GM23338 (cell line): ENCODE results near the gene FOXP1. TPM values are rescaled to one million over a fixed set of nuclear protein-coding genes. Genes with fewer than 3 reads are reported as not detected.

Experiments used
- ATAC-seq: fragments of 200-7000 bp; cut with Tn5 transposase; 3 replicates; pipeline ENCODE4 v1.9.1; 2020
- DNase-seq: peaks from one replicate; pipeline ENCODE4 v3.0.0-alpha.2; 2015; ENCODE audit warnings: low spot score
- H2AFZ ChIP-seq: fragments of 200-600 bp; sonication (generic); 2 replicates; pipeline ENCODE4 v1.8.0; 2016; ENCODE audit warnings: antibody characterized with exemption, mild to moderate bottlenecking, moderate library complexity
- H3F3A ChIP-seq: fragments of 200-600 bp; sonication (generic); replicated peaks from 2 replicates; pipeline ENCODE4 v1.8.0; 2017; ENCODE audit warnings: antibody characterized with exemption, mixed run types, low read depth
- H3K27ac ChIP-seq: fragments of 200-600 bp; sonication (generic); 2 replicates; pipeline ENCODE4 v1.6.1; 2016; ENCODE audit warnings: low read depth
- H3K27me3 ChIP-seq: fragments of 200-600 bp; sonication (generic); 2 replicates; pipeline ENCODE4 v1.8.0; 2016; ENCODE audit warnings: mild to moderate bottlenecking, mixed run types, moderate library complexity; ENCODE audit not compliant: insufficient read depth
- H3K36me3 ChIP-seq: fragments of 200-600 bp; sonication (generic); 2 replicates; pipeline ENCODE4 v1.8.0; 2016; ENCODE audit warnings: mild to moderate bottlenecking; ENCODE audit not compliant: insufficient read depth
- H3K4me1 ChIP-seq: fragments of 200-600 bp; sonication (generic); 2 replicates; pipeline ENCODE4 v1.8.0; 2016; ENCODE audit warnings: mild to moderate bottlenecking, moderate library complexity; ENCODE audit not compliant: insufficient read depth
- H3K4me2 ChIP-seq: fragments of 200-600 bp; sonication (generic); 2 replicates; pipeline ENCODE4 v1.7.1; 2017; ENCODE audit warnings: mixed run types
- H3K4me3 ChIP-seq: fragments of 200-600 bp; sonication (generic); 2 replicates; pipeline ENCODE4 v1.6.1; 2016; ENCODE audit warnings: mixed run types
- H3K79me2 ChIP-seq: fragments of 200-600 bp; sonication (generic); replicated peaks from 2 replicates; pipeline ENCODE4 v1.8.0; 2017; ENCODE audit warnings: mild to moderate bottlenecking; ENCODE audit not compliant: insufficient read depth
- H3K9me2 ChIP-seq: fragments of 200-600 bp; sonication (generic); 2 replicates; pipeline ENCODE4 v1.8.0; 2017; ENCODE audit not compliant: insufficient read depth
- H4K20me1 ChIP-seq: fragments of 200-600 bp; sonication (generic); replicated peaks from 2 replicates; pipeline ENCODE4 v1.8.0; 2017; ENCODE audit warnings: mild to moderate bottlenecking; ENCODE audit not compliant: insufficient read depth
- H3K27ac Mint-ChIP-seq: 2 replicates; pipeline ENCODE4 v1.8.0; 2020; ENCODE audit warnings: inconsistent platforms, mild to moderate bottlenecking, moderate library complexity, mixed read lengths
- H3K27me3 Mint-ChIP-seq: 3 replicates; pipeline ENCODE4 v1.8.0; 2022; ENCODE audit warnings: low read depth, mild to moderate bottlenecking, moderate library complexity, mixed read lengths, inconsistent platforms; ENCODE audit not compliant: insufficient read depth, poor library complexity
- H3K36me3 Mint-ChIP-seq: 3 replicates; pipeline ENCODE4 v1.8.0; 2021; ENCODE audit warnings: low read depth, mild to moderate bottlenecking, inconsistent platforms, moderate library complexity, mixed read lengths
- H3K4me1 Mint-ChIP-seq: 3 replicates; pipeline ENCODE4 v1.8.0; 2020; ENCODE audit warnings: mild to moderate bottlenecking, inconsistent platforms, mixed read lengths
- H3K4me3 Mint-ChIP-seq: 3 replicates; pipeline ENCODE4 v1.8.0; 2021; ENCODE audit warnings: moderate library complexity, mild to moderate bottlenecking, inconsistent platforms, mixed read lengths
- H3K9me3 Mint-ChIP-seq: 3 replicates; pipeline ENCODE4 v1.8.0; 2020; ENCODE audit warnings: moderate library complexity, mild to moderate bottlenecking, inconsistent platforms, mixed read lengths
- CREB1 ChIP-seq: fragments of 250-450 bp; sonication (Bioruptor Pico); IDR thresholded peaks from 2 replicates; pipeline ENCODE4 v1.5.0; 2020; ENCODE audit warnings: low read depth, mild to moderate bottlenecking, moderate library complexity
- EZH2 ChIP-seq: fragments of 200-600 bp; sonication (generic); IDR thresholded peaks from one replicate; pipeline ENCODE4 v1.8.0; 2017; ENCODE audit warnings: antibody characterized with exemption, mild to moderate bottlenecking, low read depth; ENCODE audit not compliant: unreplicated experiment
- EZH2phosphoT487 ChIP-seq: fragments of 200-600 bp; sonication (generic); IDR thresholded peaks from one replicate; pipeline ENCODE4 v1.8.1; 2018; ENCODE audit warnings: antibody characterized with exemption; ENCODE audit not compliant: unreplicated experiment
- JUNB ChIP-seq: IDR thresholded peaks from one replicate; pipeline ENCODE4 v1.6.1; 2016; ENCODE audit warnings: antibody characterized with exemption; ENCODE audit not compliant: unreplicated experiment
- NANOG ChIP-seq: IDR thresholded peaks from 2 replicates; pipeline ENCODE4 v1.6.1; 2016; ENCODE audit warnings: antibody characterized with exemption, borderline replicate concordance
- POLR2AphosphoS5 ChIP-seq: IDR thresholded peaks from 2 replicates; pipeline ENCODE4 v1.6.1; 2016; ENCODE audit warnings: antibody characterized with exemption, low read depth
- STAT1 ChIP-seq: IDR thresholded peaks from one replicate; pipeline ENCODE4 v1.6.1; 2016; ENCODE audit warnings: antibody characterized with exemption; ENCODE audit not compliant: unreplicated experiment
- ZNF114 ChIP-seq: fragments of 250-450 bp; sonication (Bioruptor Pico); IDR thresholded peaks from 2 replicates; pipeline ENCODE4 v1.5.0; 2020; ENCODE audit warnings: mild to moderate bottlenecking, moderate library complexity
- ZNF331 ChIP-seq: fragments of 250-450 bp; sonication (Bioruptor Pico); IDR thresholded peaks from 2 replicates; pipeline ENCODE4 v1.5.0; 2020; ENCODE audit warnings: low read depth, mild to moderate bottlenecking, moderate library complexity
- polyA plus RNA-seq: library from polyadenylated mRNA; unstranded; fragments of >200 nt; fragmentation: Nextera tagmentation; extraction: Ambion mirVana; gene quantifications from 2 replicates; pipeline ENCODE4 v1.2.1, GENCODE V29; 2016
- total RNA-seq: library from RNA; depleted of rRNA; stranded (reverse); fragments of >200 nt; shearing (Covaris generic); gene quantifications from 2 replicates; pipeline ENCODE4 v1.2.3, GENCODE V29; 2014
- TF ChIP-seq, protein P1 (sequence below), 2 experiments: fragments of 200-600 bp in 1 of 2; sonication (generic) in 1 of 2; conservative IDR thresholded peaks; 2 replicates each; pipeline versions ENCODE4 v1.5.1 to v1.6.1; 2016 to 2017; ENCODE audit warnings: antibody characterized with exemption in 2 of 2, low read depth in 2 of 2, mild to moderate bottlenecking in 2 of 2, moderate library complexity in 1 of 2
- TF ChIP-seq, protein P2 (sequence below): IDR thresholded peaks from one replicate; pipeline ENCODE4 v1.6.1; 2018; ENCODE audit warnings: antibody characterized with exemption; ENCODE audit not compliant: unreplicated experiment
- TF ChIP-seq, protein P3 (sequence below): IDR thresholded peaks from 2 replicates; pipeline ENCODE4 v1.6.1; 2016; ENCODE audit warnings: antibody characterized with exemption
- TF ChIP-seq, protein P4 (sequence below): fragments of 250-450 bp; sonication (Bioruptor Pico); IDR thresholded peaks from 2 replicates; pipeline ENCODE4 v1.5.0; 2020; ENCODE audit warnings: mild to moderate bottlenecking, moderate library complexity

FOXP1 gene
- total and polyA plus RNA-seq, 2 experiments from 2014 or later: 32.9 to 35.5 TPM

DNA sequence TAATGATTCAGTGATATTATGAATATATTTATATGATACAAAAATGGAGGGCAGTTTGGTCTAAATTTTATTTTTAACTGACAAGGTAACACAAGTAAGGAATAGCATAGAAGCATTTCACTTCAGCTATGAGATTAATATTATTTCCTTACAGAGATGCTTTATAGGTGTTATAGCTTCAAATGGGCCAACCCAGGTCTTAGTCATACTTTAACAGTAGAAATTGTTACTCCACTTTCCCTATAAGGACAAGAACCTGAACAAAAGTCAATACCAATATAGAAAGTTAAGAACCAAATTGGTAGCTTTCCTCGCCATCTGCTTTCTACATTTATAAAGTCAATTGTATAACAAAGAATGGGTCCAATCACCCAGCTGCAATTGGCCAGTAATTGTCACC, 570.6 kb downstream of the FOXP1 start:
- Mint-ChIP-seq H3K36me3 (peaks cover 30% of the 10 kb centered on the region), H3K27me3 (peaks cover 3% of the 10 kb centered on the region), H3K4me3 (no peak overlapping the region), H3K9me3 (peaks cover 18% of the 10 kb centered on the region; the same call in 2 of the 3 replicates), H3K4me1 (peaks cover 9% of the 10 kb centered on the region), H3K27ac (no peak overlapping the region)
- Histone ChIP-seq H3K4me2 (no peak overlapping the region), H3K4me3 (no peak overlapping the region), H3K4me1 (peaks cover 9% of the 10 kb centered on the region; the same call in 1 of the 2 replicates), H3K27me3 (no peaks in the 10 kb centered on the region), H3K36me3 (no peaks in the 10 kb centered on the region), H2AFZ (no peak overlapping the region), H3K79me2 (no peaks in the 10 kb centered on the region), H4K20me1 (no peaks in the 10 kb centered on the region), H3K27ac (no peak overlapping the region), H3K9me2 (no peaks in the 10 kb centered on the region), H3F3A (no peaks in the 10 kb centered on the region)
- TF ChIP-seq JUNB (no peak), ZNF331 (CRISPR knock-in tag) (no peak), NANOG (no peak), EZH2 (no peak), CREB1 (no peak), EZH2phosphoT487 (no peak), STAT1 (no peak), POLR2AphosphoS5 (no peak), ZNF114 (CRISPR knock-in tag) (no peak)
- TF ChIP-seq, protein P1, sequence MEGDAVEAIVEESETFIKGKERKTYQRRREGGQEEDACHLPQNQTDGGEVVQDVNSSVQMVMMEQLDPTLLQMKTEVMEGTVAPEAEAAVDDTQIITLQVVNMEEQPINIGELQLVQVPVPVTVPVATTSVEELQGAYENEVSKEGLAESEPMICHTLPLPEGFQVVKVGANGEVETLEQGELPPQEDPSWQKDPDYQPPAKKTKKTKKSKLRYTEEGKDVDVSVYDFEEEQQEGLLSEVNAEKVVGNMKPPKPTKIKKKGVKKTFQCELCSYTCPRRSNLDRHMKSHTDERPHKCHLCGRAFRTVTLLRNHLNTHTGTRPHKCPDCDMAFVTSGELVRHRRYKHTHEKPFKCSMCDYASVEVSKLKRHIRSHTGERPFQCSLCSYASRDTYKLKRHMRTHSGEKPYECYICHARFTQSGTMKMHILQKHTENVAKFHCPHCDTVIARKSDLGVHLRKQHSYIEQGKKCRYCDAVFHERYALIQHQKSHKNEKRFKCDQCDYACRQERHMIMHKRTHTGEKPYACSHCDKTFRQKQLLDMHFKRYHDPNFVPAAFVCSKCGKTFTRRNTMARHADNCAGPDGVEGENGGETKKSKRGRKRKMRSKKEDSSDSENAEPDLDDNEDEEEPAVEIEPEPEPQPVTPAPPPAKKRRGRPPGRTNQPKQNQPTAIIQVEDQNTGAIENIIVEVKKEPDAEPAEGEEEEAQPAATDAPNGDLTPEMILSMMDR (conservative IDR thresholded peaks at IDR 0.05; ENCODE audit: low read depth in 2 of 2): no peak
- TF ChIP-seq, protein P2, sequence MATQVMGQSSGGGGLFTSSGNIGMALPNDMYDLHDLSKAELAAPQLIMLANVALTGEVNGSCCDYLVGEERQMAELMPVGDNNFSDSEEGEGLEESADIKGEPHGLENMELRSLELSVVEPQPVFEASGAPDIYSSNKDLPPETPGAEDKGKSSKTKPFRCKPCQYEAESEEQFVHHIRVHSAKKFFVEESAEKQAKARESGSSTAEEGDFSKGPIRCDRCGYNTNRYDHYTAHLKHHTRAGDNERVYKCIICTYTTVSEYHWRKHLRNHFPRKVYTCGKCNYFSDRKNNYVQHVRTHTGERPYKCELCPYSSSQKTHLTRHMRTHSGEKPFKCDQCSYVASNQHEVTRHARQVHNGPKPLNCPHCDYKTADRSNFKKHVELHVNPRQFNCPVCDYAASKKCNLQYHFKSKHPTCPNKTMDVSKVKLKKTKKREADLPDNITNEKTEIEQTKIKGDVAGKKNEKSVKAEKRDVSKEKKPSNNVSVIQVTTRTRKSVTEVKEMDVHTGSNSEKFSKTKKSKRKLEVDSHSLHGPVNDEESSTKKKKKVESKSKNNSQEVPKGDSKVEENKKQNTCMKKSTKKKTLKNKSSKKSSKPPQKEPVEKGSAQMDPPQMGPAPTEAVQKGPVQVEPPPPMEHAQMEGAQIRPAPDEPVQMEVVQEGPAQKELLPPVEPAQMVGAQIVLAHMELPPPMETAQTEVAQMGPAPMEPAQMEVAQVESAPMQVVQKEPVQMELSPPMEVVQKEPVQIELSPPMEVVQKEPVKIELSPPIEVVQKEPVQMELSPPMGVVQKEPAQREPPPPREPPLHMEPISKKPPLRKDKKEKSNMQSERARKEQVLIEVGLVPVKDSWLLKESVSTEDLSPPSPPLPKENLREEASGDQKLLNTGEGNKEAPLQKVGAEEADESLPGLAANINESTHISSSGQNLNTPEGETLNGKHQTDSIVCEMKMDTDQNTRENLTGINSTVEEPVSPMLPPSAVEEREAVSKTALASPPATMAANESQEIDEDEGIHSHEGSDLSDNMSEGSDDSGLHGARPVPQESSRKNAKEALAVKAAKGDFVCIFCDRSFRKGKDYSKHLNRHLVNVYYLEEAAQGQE: no peak
- TF ChIP-seq, protein P3, sequence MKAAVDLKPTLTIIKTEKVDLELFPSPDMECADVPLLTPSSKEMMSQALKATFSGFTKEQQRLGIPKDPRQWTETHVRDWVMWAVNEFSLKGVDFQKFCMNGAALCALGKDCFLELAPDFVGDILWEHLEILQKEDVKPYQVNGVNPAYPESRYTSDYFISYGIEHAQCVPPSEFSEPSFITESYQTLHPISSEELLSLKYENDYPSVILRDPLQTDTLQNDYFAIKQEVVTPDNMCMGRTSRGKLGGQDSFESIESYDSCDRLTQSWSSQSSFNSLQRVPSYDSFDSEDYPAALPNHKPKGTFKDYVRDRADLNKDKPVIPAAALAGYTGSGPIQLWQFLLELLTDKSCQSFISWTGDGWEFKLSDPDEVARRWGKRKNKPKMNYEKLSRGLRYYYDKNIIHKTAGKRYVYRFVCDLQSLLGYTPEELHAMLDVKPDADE: no peak
- TF ChIP-seq, protein P4, sequence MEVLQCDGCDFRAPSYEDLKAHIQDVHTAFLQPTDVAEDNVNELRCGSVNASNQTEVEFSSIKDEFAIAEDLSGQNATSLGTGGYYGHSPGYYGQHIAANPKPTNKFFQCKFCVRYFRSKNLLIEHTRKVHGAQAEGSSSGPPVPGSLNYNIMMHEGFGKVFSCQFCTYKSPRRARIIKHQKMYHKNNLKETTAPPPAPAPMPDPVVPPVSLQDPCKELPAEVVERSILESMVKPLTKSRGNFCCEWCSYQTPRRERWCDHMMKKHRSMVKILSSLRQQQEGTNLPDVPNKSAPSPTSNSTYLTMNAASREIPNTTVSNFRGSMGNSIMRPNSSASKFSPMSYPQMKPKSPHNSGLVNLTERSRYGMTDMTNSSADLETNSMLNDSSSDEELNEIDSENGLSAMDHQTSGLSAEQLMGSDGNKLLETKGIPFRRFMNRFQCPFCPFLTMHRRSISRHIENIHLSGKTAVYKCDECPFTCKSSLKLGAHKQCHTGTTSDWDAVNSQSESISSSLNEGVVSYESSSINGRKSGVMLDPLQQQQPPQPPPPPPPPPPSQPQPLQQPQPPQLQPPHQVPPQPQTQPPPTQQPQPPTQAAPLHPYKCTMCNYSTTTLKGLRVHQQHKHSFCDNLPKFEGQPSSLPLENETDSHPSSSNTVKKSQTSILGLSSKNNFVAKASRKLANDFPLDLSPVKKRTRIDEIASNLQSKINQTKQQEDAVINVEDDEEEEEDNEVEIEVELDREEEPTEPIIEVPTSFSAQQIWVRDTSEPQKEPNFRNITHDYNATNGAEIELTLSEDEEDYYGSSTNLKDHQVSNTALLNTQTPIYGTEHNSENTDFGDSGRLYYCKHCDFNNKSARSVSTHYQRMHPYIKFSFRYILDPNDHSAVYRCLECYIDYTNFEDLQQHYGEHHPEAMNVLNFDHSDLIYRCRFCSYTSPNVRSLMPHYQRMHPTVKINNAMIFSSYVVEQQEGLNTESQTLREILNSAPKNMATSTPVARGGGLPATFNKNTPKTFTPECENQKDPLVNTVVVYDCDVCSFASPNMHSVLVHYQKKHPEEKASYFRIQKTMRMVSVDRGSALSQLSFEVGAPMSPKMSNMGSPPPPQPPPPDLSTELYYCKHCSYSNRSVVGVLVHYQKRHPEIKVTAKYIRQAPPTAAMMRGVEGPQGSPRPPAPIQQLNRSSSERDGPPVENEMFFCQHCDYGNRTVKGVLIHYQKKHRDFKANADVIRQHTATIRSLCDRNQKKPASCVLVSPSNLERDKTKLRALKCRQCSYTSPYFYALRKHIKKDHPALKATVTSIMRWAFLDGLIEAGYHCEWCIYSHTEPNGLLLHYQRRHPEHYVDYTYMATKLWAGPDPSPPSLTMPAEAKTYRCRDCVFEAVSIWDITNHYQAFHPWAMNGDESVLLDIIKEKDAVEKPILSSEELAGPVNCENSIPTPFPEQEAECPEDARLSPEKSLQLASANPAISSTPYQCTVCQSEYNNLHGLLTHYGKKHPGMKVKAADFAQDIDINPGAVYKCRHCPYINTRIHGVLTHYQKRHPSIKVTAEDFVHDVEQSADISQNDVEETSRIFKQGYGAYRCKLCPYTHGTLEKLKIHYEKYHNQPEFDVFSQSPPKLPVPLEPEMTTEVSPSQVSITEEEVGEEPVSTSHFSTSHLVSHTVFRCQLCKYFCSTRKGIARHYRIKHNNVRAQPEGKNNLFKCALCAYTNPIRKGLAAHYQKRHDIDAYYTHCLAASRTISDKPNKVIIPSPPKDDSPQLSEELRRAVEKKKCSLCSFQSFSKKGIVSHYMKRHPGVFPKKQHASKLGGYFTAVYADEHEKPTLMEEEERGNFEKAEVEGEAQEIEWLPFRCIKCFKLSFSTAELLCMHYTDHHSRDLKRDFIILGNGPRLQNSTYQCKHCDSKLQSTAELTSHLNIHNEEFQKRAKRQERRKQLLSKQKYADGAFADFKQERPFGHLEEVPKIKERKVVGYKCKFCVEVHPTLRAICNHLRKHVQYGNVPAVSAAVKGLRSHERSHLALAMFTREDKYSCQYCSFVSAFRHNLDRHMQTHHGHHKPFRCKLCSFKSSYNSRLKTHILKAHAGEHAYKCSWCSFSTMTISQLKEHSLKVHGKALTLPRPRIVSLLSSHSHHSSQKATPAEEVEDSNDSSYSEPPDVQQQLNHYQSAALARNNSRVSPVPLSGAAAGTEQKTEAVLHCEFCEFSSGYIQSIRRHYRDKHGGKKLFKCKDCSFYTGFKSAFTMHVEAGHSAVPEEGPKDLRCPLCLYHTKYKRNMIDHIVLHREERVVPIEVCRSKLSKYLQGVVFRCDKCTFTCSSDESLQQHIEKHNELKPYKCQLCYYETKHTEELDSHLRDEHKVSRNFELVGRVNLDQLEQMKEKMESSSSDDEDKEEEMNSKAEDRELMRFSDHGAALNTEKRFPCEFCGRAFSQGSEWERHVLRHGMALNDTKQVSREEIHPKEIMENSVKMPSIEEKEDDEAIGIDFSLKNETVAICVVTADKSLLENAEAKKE (CRISPR knock-in tag): no peak
- ATAC-seq (no peak), DNase-seq (no peak)
